ENCODE measurements around the gene BCAS3.
"Not testable (repeated sequence)": the region's sequence is repeated elsewhere in the genome, so short reads cannot be mapped to it uniquely, and the experiment has no call there.

BCAS3 gene

DNA sequence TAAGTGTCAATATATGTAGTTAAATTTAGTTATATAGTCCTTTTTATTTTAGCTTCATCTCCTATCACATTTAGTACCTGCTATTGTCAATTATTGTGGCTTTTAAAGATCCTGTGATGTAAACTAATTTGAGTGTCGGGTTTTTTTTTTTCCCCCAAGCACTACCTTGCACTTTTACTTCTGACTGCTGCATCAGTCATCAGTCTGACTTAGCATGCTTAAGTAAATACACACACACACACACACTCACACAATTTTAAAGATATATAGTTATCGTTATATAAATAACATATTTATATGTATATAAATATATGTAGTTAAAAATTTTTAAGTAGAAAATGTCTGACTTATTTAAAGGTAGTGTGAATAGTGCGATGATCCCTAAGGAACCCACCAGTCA, 127.2 kb downstream of the BCAS3 start:
- Histone ChIP-seq H3K4me1 (no peaks in the 10 kb centered on the region), H4K20me1 (no peaks in the 10 kb centered on the region), H3K4me3 (no peak overlapping the region), H3K9me3 (no peaks in the 10 kb centered on the region), H3K27ac (no peak overlapping the region), H3K27me3 (no peaks in the 10 kb centered on the region), H3K4me2 (no peak overlapping the region), H3K36me3 (no peaks in the 10 kb centered on the region), H3K9ac (no peak overlapping the region)
- no peak for TF ChIP-seq Cebpa-rat (IDR thresholded peaks at IDR 0.05)

GRCh38 chr17:60809421-60809820, 131.8 kb downstream of the BCAS3 start:
- Histone ChIP-seq H3K9ac (no peak overlapping the region), H4K20me1 (no peaks in the 10 kb centered on the region), H3K4me3 (no peak overlapping the region), H3K27ac (no peak overlapping the region), H3K36me3 (0 out of 2 replicates have a peak, but pooled peaks cover 5% of the 10 kb centered on the region), H3K9me3 (0 out of 2 replicates have a peak, but pooled peaks cover 9% of the 10 kb centered on the region), H3K4me2 (no peak overlapping the region), H3K27me3 (no peaks in the 10 kb centered on the region), H3K4me1 (no peaks in the 10 kb centered on the region)
- TF ChIP-seq Cebpa-rat (IDR thresholded peaks at IDR 0.05), result no peak

- not testable (repeated sequence) for H3K4me2 ChIP-seq, H3K27ac ChIP-seq, H3K27me3 ChIP-seq, H4K20me1 ChIP-seq, H3K9me3 ChIP-seq, H3K36me3 ChIP-seq, H3K9ac ChIP-seq, H3K4me3 ChIP-seq, H3K4me1 ChIP-seq
Observed at GRCh38 chr17:60814941-60815340, 137.3 kb downstream of the BCAS3 start.

DNA sequence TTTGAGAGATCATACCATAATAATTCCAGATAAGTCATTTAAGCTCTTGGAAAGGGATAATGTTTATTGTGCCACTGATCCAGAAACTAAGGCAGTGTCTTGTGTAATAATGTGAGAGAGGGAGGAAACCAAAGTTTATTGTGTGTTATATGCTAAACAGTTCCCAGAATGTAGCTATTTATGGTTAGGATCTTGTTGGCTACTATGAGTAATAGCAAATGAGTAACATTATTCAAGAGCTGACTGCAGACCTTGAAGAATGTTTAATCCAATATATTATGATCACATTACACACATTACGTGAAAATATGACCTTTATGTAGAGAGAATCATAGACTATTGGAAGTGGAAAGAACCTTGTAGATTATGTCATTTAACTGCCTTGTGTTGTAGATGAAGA, 139.5 kb downstream of the BCAS3 start:
- no peaks in the 10 kb centered on the region for H4K20me1 ChIP-seq
- H3K4me1 ChIP-seq, result no peaks in the 10 kb centered on the region
- H3K36me3 ChIP-seq, result no peaks in the 10 kb centered on the region
- H3K27ac ChIP-seq, result no peak overlapping the region
- no peak overlapping the region for H3K4me3 ChIP-seq
- H3K4me2 ChIP-seq, result no peak overlapping the region
- no peaks in the 10 kb centered on the region for H3K27me3 ChIP-seq
- no peak for TF ChIP-seq Cebpa-rat (IDR thresholded peaks at IDR 0.05)
- H3K9ac ChIP-seq, result no peak overlapping the region
- H3K9me3 ChIP-seq, result 0 out of 2 replicates have a peak, but pooled peaks cover 4% of the 10 kb centered on the region

GRCh38 chr17:60819447-60820130, 141.9 kb downstream of the BCAS3 start:
- no peak overlapping the region for H3K9ac ChIP-seq
- H4K20me1 ChIP-seq, result no peaks in the 10 kb centered on the region
- H3K9me3 ChIP-seq, result no peaks in the 10 kb centered on the region
- H3K27me3 ChIP-seq, result no peaks in the 10 kb centered on the region
- no peaks in the 10 kb centered on the region for H3K4me1 ChIP-seq
- no peaks in the 10 kb centered on the region for H3K36me3 ChIP-seq
- H3K4me2 ChIP-seq, result no peak overlapping the region
- no peak overlapping the region for H3K27ac ChIP-seq
- no peak overlapping the region for H3K4me3 ChIP-seq
- TF ChIP-seq Cebpa-rat (IDR thresholded peaks at IDR 0.05), result no peak

DNA sequence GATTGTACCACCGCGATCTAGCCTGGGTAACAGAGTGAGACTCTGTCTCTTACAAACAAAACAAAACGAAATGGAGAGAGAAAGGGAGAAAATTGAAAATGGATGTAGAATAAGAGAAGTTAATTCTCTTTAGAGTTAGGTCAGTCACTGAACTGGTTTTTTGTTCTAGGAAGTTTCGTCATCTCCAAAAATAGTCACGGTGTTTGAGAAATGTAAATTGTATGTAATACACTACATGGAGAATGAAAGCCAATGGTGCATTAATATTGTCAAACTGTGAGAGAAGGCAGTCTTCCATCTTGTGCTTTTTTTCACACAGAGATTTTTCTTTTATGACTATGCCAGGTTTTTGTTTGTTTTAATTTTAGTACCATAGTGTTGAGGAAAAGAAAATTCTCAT, 145.9 kb downstream of the BCAS3 start:
- no peak overlapping the region for H3K4me2 ChIP-seq
- H3K4me1 ChIP-seq, result no peaks in the 10 kb centered on the region
- H4K20me1 ChIP-seq, result no peaks in the 10 kb centered on the region
- H3K36me3 ChIP-seq, result no peaks in the 10 kb centered on the region
- no peak for TF ChIP-seq Cebpa-rat (IDR thresholded peaks at IDR 0.05)
- no peak overlapping the region for H3K9ac ChIP-seq
- no peaks in the 10 kb centered on the region for H3K9me3 ChIP-seq
- no peak overlapping the region for H3K4me3 ChIP-seq
- no peak overlapping the region for H3K27ac ChIP-seq
- H3K27me3 ChIP-seq, result no peaks in the 10 kb centered on the region

GRCh38 chr17:60825351-60825750, 147.7 kb downstream of the BCAS3 start:
- H3K4me3 ChIP-seq, result no peak overlapping the region
- no peaks in the 10 kb centered on the region for H3K4me1 ChIP-seq
- H3K9me3 ChIP-seq, result no peaks in the 10 kb centered on the region
- no peaks in the 10 kb centered on the region for H3K36me3 ChIP-seq
- H4K20me1 ChIP-seq, result no peaks in the 10 kb centered on the region
- H3K4me2 ChIP-seq, result no peak overlapping the region
- H3K27ac ChIP-seq, result no peak overlapping the region
- H3K27me3 ChIP-seq, result no peaks in the 10 kb centered on the region
- TF ChIP-seq Cebpa-rat (IDR thresholded peaks at IDR 0.05), result no peak
- H3K9ac ChIP-seq, result no peak overlapping the region

GRCh38 chr17:60827943-60828342, 150.3 kb downstream of the BCAS3 start:
- H3K9ac ChIP-seq, result no peak overlapping the region
- no peak overlapping the region for H3K27ac ChIP-seq
- H3K4me3 ChIP-seq, result no peak overlapping the region
- no peaks in the 10 kb centered on the region for H3K9me3 ChIP-seq
- no peaks in the 10 kb centered on the region for H4K20me1 ChIP-seq
- no peaks in the 10 kb centered on the region for H3K4me1 ChIP-seq
- H3K4me2 ChIP-seq, result no peak overlapping the region
- H3K36me3 ChIP-seq, result no peaks in the 10 kb centered on the region
- no peak for TF ChIP-seq Cebpa-rat (IDR thresholded peaks at IDR 0.05)
- no peaks in the 10 kb centered on the region for H3K27me3 ChIP-seq

GRCh38 chr17:60832151-60832585, 154.5 kb downstream of the BCAS3 start:
- Histone ChIP-seq H4K20me1 (no peaks in the 10 kb centered on the region), H3K4me2 (no peak overlapping the region), H3K36me3 (no peaks in the 10 kb centered on the region), H3K27ac (no peak overlapping the region), H3K9me3 (no peaks in the 10 kb centered on the region), H3K27me3 (no peaks in the 10 kb centered on the region), H3K4me1 (no peaks in the 10 kb centered on the region), H3K4me3 (no peak overlapping the region), H3K9ac (no peak overlapping the region)
- TF ChIP-seq Cebpa-rat (IDR thresholded peaks at IDR 0.05), result no peak

GRCh38 chr17:60832631-60833030, 155.0 kb downstream of the BCAS3 start:
- no peak overlapping the region for H3K4me3 ChIP-seq
- H3K27me3 ChIP-seq, result no peaks in the 10 kb centered on the region
- H3K4me1 ChIP-seq, result no peaks in the 10 kb centered on the region
- no peak overlapping the region for H3K4me2 ChIP-seq
- no peak overlapping the region for H3K9ac ChIP-seq
- H3K27ac ChIP-seq, result no peak overlapping the region
- no peaks in the 10 kb centered on the region for H3K36me3 ChIP-seq
- H3K9me3 ChIP-seq, result no peaks in the 10 kb centered on the region
- TF ChIP-seq Cebpa-rat (IDR thresholded peaks at IDR 0.05), result no peak
- H4K20me1 ChIP-seq, result no peaks in the 10 kb centered on the region

GRCh38 chr17:60840456-60840855, 162.8 kb downstream of the BCAS3 start:
- no peaks in the 10 kb centered on the region for H3K27me3 ChIP-seq
- H3K27ac ChIP-seq, result no peak overlapping the region
- TF ChIP-seq Cebpa-rat (IDR thresholded peaks at IDR 0.05), result no peak
- H3K4me3 ChIP-seq, result no peak overlapping the region
- no peaks in the 10 kb centered on the region for H3K36me3 ChIP-seq
- no peaks in the 10 kb centered on the region for H3K9me3 ChIP-seq
- H3K9ac ChIP-seq, result no peak overlapping the region
- no peaks in the 10 kb centered on the region for H4K20me1 ChIP-seq
- H3K4me2 ChIP-seq, result no peak overlapping the region
- no peaks in the 10 kb centered on the region for H3K4me1 ChIP-seq

Measured in BLaER1 (cell line).